ENCODE data around the gene LENEP. TPM values are rescaled to one million over a fixed set of nuclear protein-coding genes. Genes with fewer than 3 reads are reported as not detected.

The LENEP gene
- total and polyA plus RNA-seq, 4 experiments from 2014 or later, result 1.1 to 3.1 TPM; not detected in 2

DNA sequence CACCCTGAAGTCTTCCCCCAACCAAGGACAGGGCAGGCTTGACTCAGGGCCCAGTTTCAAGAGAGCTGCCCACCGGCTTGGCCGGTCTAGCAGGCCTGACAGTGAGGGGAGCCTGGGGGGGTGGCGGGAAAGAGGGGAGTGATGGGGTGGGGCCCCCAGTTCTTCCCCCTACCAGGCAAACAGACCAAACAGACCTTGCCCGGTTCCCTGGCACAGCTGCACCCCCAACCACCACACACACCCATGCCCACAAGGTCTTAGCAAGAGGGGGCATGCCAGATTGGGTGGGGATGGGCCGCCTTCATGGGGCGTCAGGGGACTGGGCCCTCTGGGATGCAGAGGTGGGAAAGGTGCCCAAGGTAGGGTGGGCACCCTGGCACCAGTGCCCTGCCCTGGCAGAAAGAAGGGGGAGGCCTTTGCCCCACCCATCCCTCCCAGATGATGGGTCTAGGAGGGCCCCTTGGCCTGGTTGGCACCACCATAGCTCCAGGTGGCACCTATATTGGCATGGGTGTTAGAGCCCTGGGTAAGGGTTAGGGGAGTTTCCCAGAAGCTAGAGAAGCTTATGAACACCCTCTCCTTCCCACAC is 18.1 kb downstream of the LENEP start:
- intact Hi-C loops (cut with micrococcal nuclease), result no loop called here
- peaks cover 4% of the 10 kb centered on the region for H3K36me3 ChIP-seq (ENCODE audit: insufficient read depth, low read length)
- peak overlapping the region; percentile 62 to 96 (median 90) for H3K27ac Mint-ChIP-seq
- no peaks in the 10 kb centered on the region for H3K27me3 ChIP-seq (ENCODE audit: insufficient read depth, low read length)
- H3K4me1 Mint-ChIP-seq, result peaks cover 42 to 93% (median 62%) of the 10 kb centered on the region in 4 donors
- POLR2A ChIA-PET (ENCODE audit: partially characterized antibody), result interaction anchor here (0.6 to 38.9 kb wide), 9 partner anchors 10 to 557 kb away, joined by 3 to 1543 read pairs (median 6); partner anchors contain the start of genes ADAM15, CKS1B, FLAD1 and LENEP
- peaks cover 9 to 42% of the 10 kb centered on the region in 2 donors for H3K36me3 Mint-ChIP-seq
- H3K9me3 Mint-ChIP-seq, result peaks cover 0 to 3% (median 0%) of the 10 kb centered on the region in 8 donors
- CTCF ChIA-PET (ENCODE audit: partially characterized antibody), result interaction anchor here (1.2 to 18.7 kb wide), 5 partner anchors 9 to 75 kb away, joined by 3 to 381 read pairs (median 3); partner anchors contain the start of genes LENEP, PBXIP1, PMVK and ZBTB7B
- H3K9me3 ChIP-seq (ENCODE audit: control insufficient read depth in 1 of 2, low read length in 2 of 2), result no peaks in the 10 kb centered on the region
- DNase-seq, result peak in 1 of 5 donors; percentile 40
- peak overlapping the region; percentile 76 to 85 for H3K4me3 ChIP-seq (ENCODE audit: low read length in 2 of 2)
- peaks cover 91% of the 10 kb centered on the region for H3K4me1 ChIP-seq (ENCODE audit: insufficient read depth, low read length)
- no peaks in the 10 kb centered on the region for H3K27me3 Mint-ChIP-seq
- peak overlapping the region; percentile 86 for H3K27ac ChIP-seq (ENCODE audit: low read depth, low read length)
- H3K4me3 Mint-ChIP-seq, result peak overlapping the region; percentile 90 to 98 (median 96)

DNA sequence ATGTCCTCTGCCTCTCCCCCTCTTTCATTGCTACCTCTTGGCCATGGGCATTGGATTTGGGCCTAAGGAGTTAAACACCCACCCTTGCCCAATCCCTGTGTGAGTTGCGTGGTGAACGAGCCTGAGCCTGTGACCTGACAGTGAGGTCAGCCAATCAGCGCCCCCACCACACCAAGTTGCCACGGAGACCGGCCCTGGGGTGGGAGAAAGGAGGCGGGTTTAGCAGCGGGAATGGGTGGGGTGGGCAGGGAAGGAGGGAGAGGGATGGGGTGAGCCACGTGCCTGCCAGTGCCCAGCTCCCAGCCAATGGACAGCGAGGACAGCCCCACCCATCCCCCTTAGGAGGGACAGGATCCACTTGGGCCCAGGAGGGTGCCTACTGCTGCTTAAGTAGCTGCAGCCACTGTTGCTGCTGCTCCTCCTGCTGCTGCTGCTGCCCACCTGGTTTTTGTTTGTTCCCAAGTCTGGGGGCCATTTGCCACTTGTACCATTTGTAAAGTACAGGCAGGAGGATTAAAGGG is 18.7 kb downstream of the LENEP start:
- H3K4me1 ChIP-seq (ENCODE audit: insufficient read depth, low read length), result peaks cover 91% of the 10 kb centered on the region
- peak overlapping the region; percentile 72 to 98 (median 88) for H3K4me3 Mint-ChIP-seq

DNA sequence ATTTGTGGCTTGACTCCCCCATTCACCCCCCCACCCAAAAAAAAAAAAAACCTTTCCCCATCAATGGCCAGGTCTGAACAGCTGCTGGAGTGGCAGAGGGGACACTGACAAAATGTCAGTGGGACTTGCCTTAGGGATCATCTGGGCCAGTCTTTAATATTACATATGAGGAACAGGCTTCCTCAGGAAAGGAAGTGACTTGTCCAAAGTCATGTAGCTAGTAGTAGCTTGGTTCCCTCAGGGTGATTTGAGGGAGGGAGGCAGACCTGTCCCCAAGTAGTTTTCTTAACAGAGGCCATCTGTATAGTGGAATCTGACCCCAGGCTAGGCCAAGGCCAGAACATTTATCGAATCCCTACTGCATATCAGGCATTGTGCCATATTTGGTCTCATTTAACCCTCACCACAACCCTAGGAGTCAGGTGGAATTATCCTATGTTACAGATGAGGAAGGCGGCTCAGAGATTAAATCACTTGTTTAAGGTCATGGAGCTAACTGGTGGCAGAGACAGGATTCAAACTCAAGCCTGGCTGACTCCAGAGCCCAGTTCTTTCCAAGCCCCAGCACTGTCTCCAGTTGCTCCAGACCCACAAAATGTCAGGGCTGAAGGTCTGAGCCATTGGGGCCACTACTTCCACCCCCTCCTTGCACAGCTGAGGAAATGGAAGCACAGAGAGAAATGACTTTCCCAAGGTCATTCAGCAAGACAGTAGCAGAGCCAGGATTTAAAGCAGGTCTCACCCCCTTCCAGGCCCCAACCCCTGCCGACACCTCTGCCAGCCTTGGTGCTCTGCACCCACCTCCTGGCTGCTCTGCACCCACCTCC is 19.6 kb downstream of the LENEP start:
- ChIA-PET POLR2A (ENCODE audit: partially characterized antibody) (interaction anchor here (0.5 to 38.9 kb wide), 13 partner anchors 10 to 844 kb away, joined by 3 to 1543 read pairs (median 5); partner anchors contain the start of genes ADAM15, CKS1B, FLAD1 and GON4L), CTCF (ENCODE audit: partially characterized antibody) (interaction anchor here (0.7 to 18.7 kb wide), 10 partner anchors 8 to 453 kb away, joined by 3 to 381 read pairs (median 4); partner anchors contain the start of genes CKS1B, FLAD1, LENEP and PMVK)
- H3K36me3 Mint-ChIP-seq, result peaks cover 9 to 43% of the 10 kb centered on the region in 2 donors
- intact Hi-C loops (cut with micrococcal nuclease), result no loop called here
- Histone ChIP-seq H3K36me3 (ENCODE audit: insufficient read depth, low read length) (peaks cover 8% of the 10 kb centered on the region), H3K4me3 (ENCODE audit: low read length in 2 of 2) (peak overlapping the region; percentile 4 to 23), H3K27me3 (ENCODE audit: insufficient read depth, low read length) (no peaks in the 10 kb centered on the region), H3K27ac (ENCODE audit: low read depth, low read length) (peak overlapping the region; percentile 86), H3K9me3 (ENCODE audit: control insufficient read depth in 1 of 2, low read length in 2 of 2) (no peaks in the 10 kb centered on the region), H3K4me1 (ENCODE audit: insufficient read depth, low read length) (peaks cover 91% of the 10 kb centered on the region)
- H3K4me3 Mint-ChIP-seq, result peak overlapping the region; percentile 72 to 98 (median 88)
- no peaks in the 10 kb centered on the region for H3K27me3 Mint-ChIP-seq
- H3K27ac Mint-ChIP-seq, result peak overlapping the region; percentile 62 to 97 (median 94)
- H3K4me1 Mint-ChIP-seq, result peaks cover 39 to 93% (median 65%) of the 10 kb centered on the region in 4 donors
- peaks cover 0 to 3% (median 0%) of the 10 kb centered on the region in 8 donors for H3K9me3 Mint-ChIP-seq
- DNase-seq, result peak in 1 of 5 donors; percentile 5

More for the DNA sequence above, 18.7 kb downstream of the LENEP start:
- Histone ChIP-seq H3K4me3 (ENCODE audit: low read length in 2 of 2) (peak overlapping the region; percentile 4 to 20), H3K36me3 (ENCODE audit: insufficient read depth, low read length) (peaks cover 8% of the 10 kb centered on the region), H3K27me3 (ENCODE audit: insufficient read depth, low read length) (no peaks in the 10 kb centered on the region), H3K27ac (ENCODE audit: low read depth, low read length) (peak overlapping the region; percentile 86), H3K9me3 (ENCODE audit: control insufficient read depth in 1 of 2, low read length in 2 of 2) (no peaks in the 10 kb centered on the region)
- Mint-ChIP-seq H3K36me3 (peaks cover 9 to 41% of the 10 kb centered on the region in 2 donors), H3K9me3 (peaks cover 0 to 3% (median 0%) of the 10 kb centered on the region in 8 donors), H3K27me3 (no peaks in the 10 kb centered on the region), H3K27ac (peak overlapping the region; percentile 62 to 97 (median 94)), H3K4me1 (peaks cover 39 to 93% (median 62%) of the 10 kb centered on the region in 4 donors)
- peak in 2 of 5 donors; percentile 19 to 41 for DNase-seq
- ChIA-PET POLR2A (ENCODE audit: partially characterized antibody) (interaction anchor here (1.0 to 38.9 kb wide), 10 partner anchors 10 to 76 kb away, joined by 3 to 1543 read pairs (median 6); partner anchors contain the start of genes ADAM15, CKS1B, FLAD1 and LENEP), CTCF (ENCODE audit: partially characterized antibody) (interaction anchor here (0.7 to 18.7 kb wide), 8 partner anchors 9 to 452 kb away, joined by 3 to 381 read pairs (median 3); partner anchors contain the start of genes CKS1B, FLAD1, LENEP and PBXIP1)
- intact Hi-C loops (cut with micrococcal nuclease), result no loop called here

DNA sequence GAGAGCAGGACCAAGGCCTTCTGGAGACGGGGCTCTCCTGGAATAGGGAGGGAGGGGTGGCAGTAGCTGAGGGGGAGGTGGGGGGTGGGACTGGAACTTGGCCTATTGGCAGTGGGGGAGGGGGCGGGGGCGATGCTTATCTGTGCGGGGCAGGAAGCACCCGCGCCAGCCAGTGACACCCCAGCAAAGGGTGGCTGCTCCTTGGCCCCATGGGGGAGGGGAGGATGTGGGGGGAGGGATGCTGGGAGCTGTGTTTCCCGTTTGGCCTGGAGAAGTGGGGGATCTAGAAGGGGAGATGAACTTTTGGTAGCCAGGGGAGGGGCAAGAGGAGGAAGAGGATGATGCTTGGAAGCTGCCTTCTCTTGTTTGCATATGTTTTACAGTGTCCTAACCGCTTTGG is 20.2 kb downstream of the LENEP start:
- Mint-ChIP-seq H3K27me3 (no peaks in the 10 kb centered on the region), H3K9me3 (peaks cover 0 to 3% (median 0%) of the 10 kb centered on the region in 8 donors), H3K36me3 (peaks cover 9 to 43% of the 10 kb centered on the region in 2 donors), H3K4me3 (peak overlapping the region; percentile 72 to 98 (median 88)), H3K27ac (peak overlapping the region; percentile 90 to 97 (median 94)), H3K4me1 (peaks cover 37 to 87% (median 62%) of the 10 kb centered on the region in 4 donors)
- intact Hi-C loops (cut with micrococcal nuclease), result no loop called here
- Histone ChIP-seq H3K4me3 (ENCODE audit: low read length in 2 of 2) (peak overlapping the region; percentile 4 to 23), H3K27me3 (ENCODE audit: insufficient read depth, low read length) (no peaks in the 10 kb centered on the region), H3K4me1 (ENCODE audit: insufficient read depth, low read length) (peaks cover 91% of the 10 kb centered on the region), H3K36me3 (ENCODE audit: insufficient read depth, low read length) (peaks cover 8% of the 10 kb centered on the region), H3K27ac (ENCODE audit: low read depth, low read length) (peak overlapping the region; percentile 86), H3K9me3 (ENCODE audit: control insufficient read depth in 1 of 2, low read length in 2 of 2) (no peaks in the 10 kb centered on the region)
- DNase-seq, result peak in 4 of 5 donors; percentile 48 to 64 (median 48)
- ChIA-PET POLR2A (ENCODE audit: partially characterized antibody) (interaction anchor here (0.5 to 38.9 kb wide), 12 partner anchors 9 to 844 kb away, joined by 3 to 1543 read pairs (median 5); partner anchors contain the start of genes ADAM15, CKS1B, FLAD1 and GON4L), CTCF (ENCODE audit: partially characterized antibody) (interaction anchor here (0.7 to 18.7 kb wide), 5 partner anchors 14 to 77 kb away, joined by 4 to 381 read pairs (median 4); partner anchors contain the start of genes CKS1B, FLAD1, LENEP and PMVK)

DNA sequence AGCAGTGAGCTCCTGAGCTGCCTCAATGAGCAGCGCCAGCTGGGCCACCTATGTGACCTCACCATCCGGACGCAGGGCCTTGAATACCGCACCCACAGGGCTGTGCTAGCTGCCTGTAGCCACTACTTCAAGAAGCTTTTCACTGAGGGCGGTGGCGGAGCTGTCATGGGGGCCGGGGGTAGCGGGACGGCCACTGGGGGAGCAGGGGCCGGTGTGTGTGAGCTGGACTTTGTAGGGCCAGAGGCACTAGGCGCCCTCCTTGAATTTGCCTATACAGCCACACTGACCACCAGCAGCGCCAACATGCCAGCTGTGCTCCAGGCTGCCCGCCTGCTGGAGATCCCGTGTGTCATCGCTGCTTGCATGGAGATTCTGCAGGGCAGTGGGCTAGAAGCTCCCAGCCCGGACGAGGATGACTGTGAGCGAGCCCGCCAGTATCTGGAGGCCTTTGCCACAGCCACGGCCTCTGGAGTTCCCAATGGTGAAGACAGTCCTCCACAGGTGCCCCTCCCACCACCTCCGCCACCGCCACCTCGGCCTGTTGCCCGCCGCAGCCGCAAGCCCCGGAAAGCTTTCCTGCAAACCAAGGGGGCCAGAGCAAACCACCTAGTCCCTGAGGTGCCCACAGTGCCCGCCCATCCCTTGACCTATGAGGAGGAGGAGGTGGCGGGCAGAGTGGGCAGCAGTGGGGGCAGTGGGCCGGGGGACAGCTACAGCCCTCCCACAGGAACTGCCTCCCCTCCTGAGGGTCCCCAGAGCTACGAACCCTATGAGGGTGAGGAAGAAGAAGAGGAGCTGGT is 21.5 kb downstream of the LENEP start:
- H3K36me3 Mint-ChIP-seq, result peaks cover 13 to 38% of the 10 kb centered on the region in 2 donors

More for the DNA sequence above, 21.5 kb downstream of the LENEP start:
- H3K27me3 Mint-ChIP-seq, result no peaks in the 10 kb centered on the region
- H3K9me3 ChIP-seq (ENCODE audit: control insufficient read depth in 1 of 2, low read length in 2 of 2), result no peaks in the 10 kb centered on the region
- H3K27ac Mint-ChIP-seq, result peak overlapping the region; percentile 6 to 96 (median 94)
- peak overlapping the region; percentile 86 for H3K27ac ChIP-seq (ENCODE audit: low read depth, low read length)
- no peaks in the 10 kb centered on the region for H3K27me3 ChIP-seq (ENCODE audit: insufficient read depth, low read length)
- H3K4me1 Mint-ChIP-seq, result peaks cover 43 to 87% (median 71%) of the 10 kb centered on the region in 4 donors
- CTCF ChIA-PET (ENCODE audit: partially characterized antibody), result interaction anchor here (1.2 to 18.7 kb wide), 6 partner anchors 16 to 77 kb away, joined by 4 to 381 read pairs (median 54); partner anchors contain the start of genes CKS1B, FLAD1, LENEP and PBXIP1
- H3K36me3 ChIP-seq (ENCODE audit: insufficient read depth, low read length), result peaks cover 8% of the 10 kb centered on the region
- peaks cover 88% of the 10 kb centered on the region for H3K4me1 ChIP-seq (ENCODE audit: insufficient read depth, low read length)
- DNase-seq, result peak in 1 of 5 donors; percentile 6
- H3K4me3 ChIP-seq (ENCODE audit: low read length in 2 of 2), result no peak overlapping the region
- H3K9me3 Mint-ChIP-seq, result peaks cover 0 to 3% (median 0%) of the 10 kb centered on the region in 8 donors
- peak overlapping the region in 3 of 8 donors; percentile 20 to 93 (median 54) for H3K4me3 Mint-ChIP-seq
- intact Hi-C loops (cut with micrococcal nuclease), result no loop called here
- POLR2A ChIA-PET (ENCODE audit: partially characterized antibody), result interaction anchor here (1.0 to 38.9 kb wide), 7 partner anchors 7 to 78 kb away, joined by 3 to 1543 read pairs (median 67); partner anchors contain the start of genes CKS1B, FLAD1, LENEP and PBXIP1

Data from CD4-positive, alpha-beta memory T cell (primary cell).